Measurements from ENCODE around the gene RNF38. TPM values are rescaled to one million over a fixed set of nuclear protein-coding genes. Genes with fewer than 3 reads are reported as not detected.

The RNF38 gene
- total and polyA plus RNA-seq, 2 donors (not counting 3 experiments of a cell fraction or from before 2014, with no cell fraction given) = 36.7 to 47.2 TPM

DNA sequence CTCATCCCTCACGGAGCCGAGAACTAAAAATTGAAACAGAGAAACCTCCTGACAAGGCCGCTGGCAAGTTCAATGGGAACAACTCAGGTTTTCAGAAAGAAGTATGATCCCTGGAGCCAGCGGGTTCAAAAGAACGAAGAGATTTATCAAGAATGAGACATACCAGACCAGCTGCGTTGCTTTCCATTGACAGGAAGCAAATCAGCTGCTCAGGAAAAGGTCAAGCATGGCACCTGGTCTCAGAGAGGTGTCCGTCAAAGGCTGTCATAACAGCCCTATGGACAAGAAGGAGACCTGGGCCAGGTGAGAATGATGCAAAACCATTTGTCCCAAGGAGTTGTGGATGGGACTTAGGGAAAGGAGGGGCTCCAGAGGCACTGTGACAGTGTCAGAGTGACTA is 106.9 kb downstream of the RNF38 start:
- intact Hi-C loops (cut with micrococcal nuclease) = no loop called here
- DNase-seq (ENCODE audit: low read depth, low spot score) = no peak
- ChIA-PET CTCF (no interaction called here), POLR2A (no interaction called here)
- no peaks in the 10 kb centered on the region for H3K36me3 ChIP-seq (ENCODE audit: control insufficient read depth in 2 of 2, extremely low read depth in 1 of 2, insufficient read depth in 2 of 2, low read length in 2 of 2)
- BruUV-seq (replicated peaks) = no TSS peak
- peaks cover 4% of the 10 kb centered on the region for H3K4me1 ChIP-seq (ENCODE audit: control insufficient read depth, extremely low read depth, insufficient read depth, low read length)
- no peak overlapping the region for H3K27ac ChIP-seq (ENCODE audit: insufficient read depth, low read depth, low read length)
- no peaks in the 10 kb centered on the region for H3K9me1 ChIP-seq (replicated peaks; ENCODE audit: control insufficient read depth, extremely low read depth, insufficient read depth, low read length)
- no peak for FAIRE-seq
- no peaks in the 10 kb centered on the region for H4K20me1 ChIP-seq (replicated peaks; ENCODE audit: control insufficient read depth, extremely low read depth, insufficient read depth, low read length)
- no peak for TF ChIP-seq MYC (IDR thresholded peaks at IDR 0.05; ENCODE audit: low read depth, low read length)
- TF ChIP-seq, protein P1, sequence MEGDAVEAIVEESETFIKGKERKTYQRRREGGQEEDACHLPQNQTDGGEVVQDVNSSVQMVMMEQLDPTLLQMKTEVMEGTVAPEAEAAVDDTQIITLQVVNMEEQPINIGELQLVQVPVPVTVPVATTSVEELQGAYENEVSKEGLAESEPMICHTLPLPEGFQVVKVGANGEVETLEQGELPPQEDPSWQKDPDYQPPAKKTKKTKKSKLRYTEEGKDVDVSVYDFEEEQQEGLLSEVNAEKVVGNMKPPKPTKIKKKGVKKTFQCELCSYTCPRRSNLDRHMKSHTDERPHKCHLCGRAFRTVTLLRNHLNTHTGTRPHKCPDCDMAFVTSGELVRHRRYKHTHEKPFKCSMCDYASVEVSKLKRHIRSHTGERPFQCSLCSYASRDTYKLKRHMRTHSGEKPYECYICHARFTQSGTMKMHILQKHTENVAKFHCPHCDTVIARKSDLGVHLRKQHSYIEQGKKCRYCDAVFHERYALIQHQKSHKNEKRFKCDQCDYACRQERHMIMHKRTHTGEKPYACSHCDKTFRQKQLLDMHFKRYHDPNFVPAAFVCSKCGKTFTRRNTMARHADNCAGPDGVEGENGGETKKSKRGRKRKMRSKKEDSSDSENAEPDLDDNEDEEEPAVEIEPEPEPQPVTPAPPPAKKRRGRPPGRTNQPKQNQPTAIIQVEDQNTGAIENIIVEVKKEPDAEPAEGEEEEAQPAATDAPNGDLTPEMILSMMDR (IDR thresholded peaks at IDR 0.05; ENCODE audit: extremely low read depth in 1 of 2, insufficient read depth in 1 of 2, low read depth in 1 of 2, low read length in 2 of 2) = no peak
- no peak for TF ChIP-seq JUN (IDR thresholded peaks at IDR 0.05; ENCODE audit: borderline replicate concordance, insufficient read depth, insufficient read length, low read depth)
- TF ChIP-seq GATA2 (IDR thresholded peaks at IDR 0.05; ENCODE audit: insufficient read depth, insufficient read length, low read depth, low read length) = no peak
- TF ChIP-seq POLR2A (IDR thresholded peaks at IDR 0.05; ENCODE audit: low read depth, low read length) = no peak
- no peak for TF ChIP-seq POLR2AphosphoS5 (IDR thresholded peaks at IDR 0.05; ENCODE audit: insufficient read depth, low read depth, low read length)
- TF ChIP-seq, protein P2, sequence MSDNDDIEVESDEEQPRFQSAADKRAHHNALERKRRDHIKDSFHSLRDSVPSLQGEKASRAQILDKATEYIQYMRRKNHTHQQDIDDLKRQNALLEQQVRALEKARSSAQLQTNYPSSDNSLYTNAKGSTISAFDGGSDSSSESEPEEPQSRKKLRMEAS (IDR thresholded peaks at IDR 0.05; ENCODE audit: insufficient read depth, insufficient read length) = no peak
- H2AFZ ChIP-seq (ENCODE audit: low read depth, low read length) = no peak overlapping the region
- H3K9me3 ChIP-seq (replicated peaks; ENCODE audit: control insufficient read depth, insufficient read depth, low read length) = no peaks in the 10 kb centered on the region
- no peaks in the 10 kb centered on the region for H3K27me3 ChIP-seq (ENCODE audit: control insufficient read depth in 2 of 2, insufficient read depth in 2 of 2, low read length in 2 of 2)
- H3K9ac ChIP-seq (replicated peaks; ENCODE audit: extremely low read depth, insufficient read depth, low read length) = no peak overlapping the region
- no peak overlapping the region for H3K4me2 ChIP-seq (ENCODE audit: insufficient read depth, low read length)
- no peaks in the 10 kb centered on the region for H3K79me2 ChIP-seq (ENCODE audit: control insufficient read depth, insufficient read depth, low read length)
- H3K4me3 ChIP-seq (replicated peaks in 1 of 3; ENCODE audit: insufficient read depth in 1 of 3, low read depth in 1 of 3, low read length in 3 of 3) = no peak overlapping the region
- dilution Hi-C loops (cut with MboI; ENCODE audit: extremely low pct_ligation_motif_present, low sequenced_read_pairs) = no loop called here
